B cell (primary cell): ENCODE results near the gene IMMP2L.

Source experiments
- CTCF ChIP-seq: fragments of 200-600 bp; IDR thresholded peaks from one replicate; pipeline ENCODE4 v1.8.0; 2022; ENCODE audit warnings: antibody characterized with exemption, mild to moderate bottlenecking
- EZH2 ChIP-seq: IDR thresholded peaks from 2 replicates; pipeline ENCODE4 v1.6.1; 2012; ENCODE audit warnings: borderline replicate concordance, low read depth, mild to moderate bottlenecking, moderate library complexity, low read length; ENCODE audit not compliant: insufficient read depth, poor library complexity, severe bottlenecking

DNA sequence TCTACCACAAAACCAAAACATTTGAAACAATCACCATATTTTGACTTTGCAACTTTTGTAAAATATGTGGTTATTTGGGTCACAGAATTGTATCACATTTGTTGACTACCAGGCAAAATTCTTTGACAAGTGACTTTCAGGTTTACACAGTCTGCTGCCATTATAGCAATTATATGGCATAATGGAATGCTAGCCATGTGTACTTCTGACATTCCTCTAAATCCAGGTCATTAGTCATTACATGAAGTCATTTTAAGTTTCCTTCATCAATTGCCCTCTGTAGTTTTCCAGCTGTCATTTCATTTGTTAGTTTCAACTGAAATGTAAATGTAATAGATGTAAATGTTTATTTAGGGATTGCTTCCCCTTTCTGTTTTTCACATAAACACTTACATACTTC, 137.5 kb downstream of the IMMP2L start:
- TF ChIP-seq CTCF, result no peak
- no peak for TF ChIP-seq EZH2
